HG02642 (cell line): ENCODE results near the gene FAM13A.

ENCODE experiments used
- ATAC-seq: cut with Tn5 transposase; IDR thresholded peaks from one replicate; pipeline ENCODE4 v1.9.1; 2021; ENCODE audit warnings: mild to moderate bottlenecking; ENCODE audit not compliant: unreplicated experiment, poor library complexity

FAM13A gene

GRCh38 chr4:88698519-88698918, 358.5 kb downstream of the FAM13A start:
- ATAC-seq: no peak

- peak; percentile 97 for ATAC-seq
Measured at GRCh38 chr4:88697588-88698329, 359.2 kb downstream of the FAM13A start, which contains the start of gene NAP1L5. NAP1L5 (minus strand) TSS chr4:88697829; CDS start chr4:88697754, 75 bp downstream.

- ATAC-seq: no peak
Measured at GRCh38 chr4:88697141-88697540, 359.8 kb downstream of the FAM13A start.

- ATAC-seq: no peak
Measured at GRCh38 chr4:88696630-88697029, 360.4 kb downstream of the FAM13A start.

GRCh38 chr4:88693792-88694191, 363.2 kb downstream of the FAM13A start:
- no peak for ATAC-seq

GRCh38 chr4:88690355-88690754, 366.6 kb downstream of the FAM13A start:
- no peak for ATAC-seq

- no peak for ATAC-seq
Measured at GRCh38 chr4:88681209-88681608, 375.8 kb downstream of the FAM13A start.
